Measurements from ENCODE around the gene SUMO3.

Gene SUMO3

GRCh38 chr21:44831227-44831860 lies 13.5 kb upstream of the SUMO3 start:
- in situ Hi-C loops (cut with MboI; ENCODE audit: low sequenced_read_pairs), result no loop called here

- in situ Hi-C loops (cut with MboI; ENCODE audit: low sequenced_read_pairs), result no loop called here
Observed at GRCh38 chr21:44829507-44830092, 11.7 kb upstream of the SUMO3 start.

GRCh38 chr21:44828362-44829056 lies 10.6 kb upstream of the SUMO3 start:
- in situ Hi-C loops (cut with MboI; ENCODE audit: low sequenced_read_pairs), result no loop called here

- in situ Hi-C loops (cut with MboI; ENCODE audit: low sequenced_read_pairs), result no loop called here
Observed at GRCh38 chr21:44823179-44823660, 5.4 kb upstream of the SUMO3 start.

- in situ Hi-C loops (cut with MboI; ENCODE audit: low sequenced_read_pairs), result no loop called here
Observed at GRCh38 chr21:44822484-44823178, 4.8 kb upstream of the SUMO3 start.

GRCh38 chr21:44820851-44821250 lies 3.0 kb upstream of the SUMO3 start:
- in situ Hi-C loops (cut with MboI; ENCODE audit: low sequenced_read_pairs), result no loop called here

- in situ Hi-C loops (cut with MboI; ENCODE audit: low sequenced_read_pairs), result no loop called here
Observed at GRCh38 chr21:44819283-44820243, 1.7 kb upstream of the SUMO3 start.

- in situ Hi-C loops (cut with MboI; ENCODE audit: low sequenced_read_pairs), result no loop called here
Observed at GRCh38 chr21:44818640-44819011, 764 bp upstream of the SUMO3 start.

- in situ Hi-C loops (cut with MboI; ENCODE audit: low sequenced_read_pairs), result no loop called here
Observed at GRCh38 chr21:44817506-44817880, 369 bp downstream of the SUMO3 start.

GRCh38 chr21:44816761-44817505 lies 929 bp downstream of the SUMO3 start:
- in situ Hi-C loops (cut with MboI; ENCODE audit: low sequenced_read_pairs), result no loop called here

- in situ Hi-C loops (cut with MboI; ENCODE audit: low sequenced_read_pairs), result no loop called here
Observed at GRCh38 chr21:44815852-44816628, 1.8 kb downstream of the SUMO3 start.

GRCh38 chr21:44815225-44815624 lies 2.6 kb downstream of the SUMO3 start:
- in situ Hi-C loops (cut with MboI; ENCODE audit: low sequenced_read_pairs), result no loop called here

- in situ Hi-C loops (cut with MboI; ENCODE audit: low sequenced_read_pairs), result no loop called here
Observed at GRCh38 chr21:44814498-44815023, 3.3 kb downstream of the SUMO3 start.

GRCh38 chr21:44813727-44814126 lies 4.1 kb downstream of the SUMO3 start:
- in situ Hi-C loops (cut with MboI; ENCODE audit: low sequenced_read_pairs), result no loop called here

- in situ Hi-C loops (cut with MboI; ENCODE audit: low sequenced_read_pairs), result no loop called here
Observed at GRCh38 chr21:44813149-44813548, 4.7 kb downstream of the SUMO3 start.

- in situ Hi-C loops (cut with MboI; ENCODE audit: low sequenced_read_pairs), result no loop called here
Observed at GRCh38 chr21:44812640-44813039, 5.2 kb downstream of the SUMO3 start.

- in situ Hi-C loops (cut with MboI; ENCODE audit: low sequenced_read_pairs), result no loop called here
Observed at GRCh38 chr21:44810779-44811178, 7.1 kb downstream of the SUMO3 start.

- in situ Hi-C loops (cut with MboI; ENCODE audit: low sequenced_read_pairs), result no loop called here
Observed at GRCh38 chr21:44805859-44806258, 12.0 kb downstream of the SUMO3 start.

GRCh38 chr21:44805226-44805625 lies 12.6 kb downstream of the SUMO3 start:
- in situ Hi-C loops (cut with MboI; ENCODE audit: low sequenced_read_pairs), result no loop called here
